Prostate gland (tissue), 2 donors: ENCODE results near the gene QRFP. TPM values are rescaled to one million over a fixed set of nuclear protein-coding genes. Genes with fewer than 3 reads are reported as not detected.

Source experiments
- DNase-seq: peaks from one replicate; pipeline ENCODE4 v3.0.0-alpha.2; 2019; ENCODE audit warnings: low spot score
- H3K27ac ChIP-seq, 2 donors: fragments of 200-600 bp; sonication (generic); 2 replicates each; pipeline ENCODE4 v1.5.1; 2017 to 2019
- H3K27me3 ChIP-seq: fragments of 200-600 bp; sonication (generic); replicated peaks from 2 replicates; pipeline ENCODE4 v1.5.1; 2019; ENCODE audit not compliant: insufficient read depth
- H3K36me3 ChIP-seq, 2 donors: fragments of 200-600 bp; sonication (generic); 1 replicate in 1 of 2; 2 replicates in 1 of 2; pipeline versions ENCODE4 v1.5.1 to v1.8.1; 2017 to 2019
- H3K4me1 ChIP-seq: fragments of 200-600 bp; sonication (generic); replicated peaks from 2 replicates; pipeline ENCODE4 v1.5.1; 2019
- H3K4me3 ChIP-seq, 2 donors: fragments of 200-600 bp; sonication (generic); 2 replicates each; pipeline ENCODE4 v1.5.1; 2017 to 2019
- H3K9me3 ChIP-seq: fragments of 200-600 bp; sonication (generic); 2 replicates; pipeline ENCODE4 v1.5.1; 2017
- POLR2A ChIP-seq: fragments of 450-650 bp; IDR thresholded peaks from one replicate; pipeline ENCODE4 v1.6.1; 2016; ENCODE audit warnings: antibody characterized with exemption, mild to moderate bottlenecking
- POLR2AphosphoS5 ChIP-seq: sonication (generic); formaldehyde crosslinking; IDR thresholded peaks from one replicate; pipeline ENCODE4 v1.6.1; 2017; ENCODE audit warnings: antibody characterized with exemption
- WGBS: methylation state at CpG from one replicate; pipeline ENCODE4 v1.1.5; 2018; 5-methylcytosine and 5-hydroxymethylcytosine counted together
- intact Hi-C: fragments of 100-400 bp; cut with DNase I; formaldehyde crosslinking; loops from one replicate; pipeline ENCODE4 v1.14.2; 2022
- total RNA-seq, 2 donors: library from RNA; depleted of rRNA; stranded (reverse); fragments of >200 nt; gene quantifications; one replicate each; pipeline ENCODE4 v1.1.0, GENCODE V29; 2016
- TF ChIP-seq, protein P1 (sequence below), 4 experiments: fragments of 200-600 bp in 2 of 4; fragments of 450-650 bp in 2 of 4; sonication (generic) in 2 of 4; IDR thresholded peaks; 1 replicate in 3 of 4; 2 replicates in 1 of 4; pipeline ENCODE4 v1.5.1; 2016 to 2019; ENCODE audit warnings: antibody characterized with exemption in 4 of 4, mild to moderate bottlenecking in 2 of 4, moderate library complexity in 2 of 4

QRFP gene
- total RNA-seq, 2 donors from 2014 or later, result 1.0 TPM; not detected in 1

- no peak overlapping the region for H3K27ac ChIP-seq
- H3K27me3 ChIP-seq, result no peaks in the 10 kb centered on the region
- DNase-seq, result no peak
- H3K36me3 ChIP-seq, result no peaks in the 10 kb centered on the region
- 90% methylated on average over 10 of the region's 10 CpGs for WGBS
- no peak overlapping the region for H3K4me3 ChIP-seq
- H3K9me3 ChIP-seq, result no peaks in the 10 kb centered on the region
- TF ChIP-seq POLR2AphosphoS5 (no peak), POLR2A (no peak)
- TF ChIP-seq, protein P1, sequence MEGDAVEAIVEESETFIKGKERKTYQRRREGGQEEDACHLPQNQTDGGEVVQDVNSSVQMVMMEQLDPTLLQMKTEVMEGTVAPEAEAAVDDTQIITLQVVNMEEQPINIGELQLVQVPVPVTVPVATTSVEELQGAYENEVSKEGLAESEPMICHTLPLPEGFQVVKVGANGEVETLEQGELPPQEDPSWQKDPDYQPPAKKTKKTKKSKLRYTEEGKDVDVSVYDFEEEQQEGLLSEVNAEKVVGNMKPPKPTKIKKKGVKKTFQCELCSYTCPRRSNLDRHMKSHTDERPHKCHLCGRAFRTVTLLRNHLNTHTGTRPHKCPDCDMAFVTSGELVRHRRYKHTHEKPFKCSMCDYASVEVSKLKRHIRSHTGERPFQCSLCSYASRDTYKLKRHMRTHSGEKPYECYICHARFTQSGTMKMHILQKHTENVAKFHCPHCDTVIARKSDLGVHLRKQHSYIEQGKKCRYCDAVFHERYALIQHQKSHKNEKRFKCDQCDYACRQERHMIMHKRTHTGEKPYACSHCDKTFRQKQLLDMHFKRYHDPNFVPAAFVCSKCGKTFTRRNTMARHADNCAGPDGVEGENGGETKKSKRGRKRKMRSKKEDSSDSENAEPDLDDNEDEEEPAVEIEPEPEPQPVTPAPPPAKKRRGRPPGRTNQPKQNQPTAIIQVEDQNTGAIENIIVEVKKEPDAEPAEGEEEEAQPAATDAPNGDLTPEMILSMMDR (IDR thresholded peaks at IDR 0.05), result no peak
- no peaks in the 10 kb centered on the region for H3K4me1 ChIP-seq
- intact Hi-C loops, result no loop called here
Observed at GRCh38 chr9:130927338-130927737, 30.7 kb upstream of the QRFP start.

DNA sequence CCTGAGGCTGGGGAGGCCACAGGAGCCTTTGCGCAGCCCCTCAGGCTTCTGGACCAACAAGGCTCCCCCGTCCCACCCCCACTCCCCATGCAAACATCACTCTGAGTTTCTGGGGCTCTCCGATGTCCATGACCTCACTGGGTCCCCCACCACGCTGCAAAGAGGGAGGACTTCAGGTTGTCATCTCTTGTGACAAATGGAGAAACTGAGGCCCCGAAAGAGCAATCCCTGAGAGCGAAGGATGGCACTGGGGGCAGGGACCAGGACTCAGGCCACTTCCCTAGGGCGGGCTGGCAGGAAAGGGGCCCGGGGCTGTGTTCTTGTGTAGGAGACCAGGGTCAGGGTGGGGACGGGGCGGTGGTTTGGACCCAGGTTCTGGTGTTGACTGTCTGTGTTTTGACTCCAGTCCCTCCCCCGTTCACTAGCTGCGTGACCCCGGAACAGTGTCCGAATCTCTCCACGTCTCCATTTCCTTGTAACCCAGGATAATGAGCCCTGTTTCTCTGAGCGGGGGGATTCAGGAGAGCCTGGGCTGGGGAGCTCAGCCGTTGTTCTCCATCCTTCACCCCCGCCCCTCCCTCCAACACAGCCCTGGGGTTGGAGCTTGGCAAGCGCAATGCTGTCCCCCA, 28.6 kb upstream of the QRFP start:
- TF ChIP-seq, protein P1 (IDR thresholded peaks at IDR 0.05), result no peak
- no peak for TF ChIP-seq POLR2A
- TF ChIP-seq POLR2AphosphoS5, result no peak
- H3K9me3 ChIP-seq, result no peaks in the 10 kb centered on the region
- WGBS, result 83% methylated on average over 19 of the region's 19 CpGs
- H3K4me1 ChIP-seq, result no peaks in the 10 kb centered on the region
- no peak for DNase-seq
- H3K4me3 ChIP-seq, result no peak overlapping the region
- intact Hi-C loops, result no loop called here
- no peak overlapping the region for H3K27ac ChIP-seq
- no peaks in the 10 kb centered on the region for H3K36me3 ChIP-seq
- H3K27me3 ChIP-seq, result no peaks in the 10 kb centered on the region

- DNase-seq, result no peak
- intact Hi-C loops, result no loop called here
- Histone ChIP-seq H3K4me3 (no peak overlapping the region), H3K27me3 (no peaks in the 10 kb centered on the region), H3K9me3 (no peaks in the 10 kb centered on the region), H3K27ac (no peak overlapping the region), H3K36me3 (no peaks in the 10 kb centered on the region), H3K4me1 (no peaks in the 10 kb centered on the region)
- 94% methylated on average over 10 of the region's 10 CpGs for WGBS
- TF ChIP-seq, protein P1 (IDR thresholded peaks at IDR 0.05), result no peak
- TF ChIP-seq POLR2AphosphoS5 (no peak), POLR2A (no peak)
Observed at GRCh38 chr9:130924448-130924788, 27.8 kb upstream of the QRFP start.

DNA sequence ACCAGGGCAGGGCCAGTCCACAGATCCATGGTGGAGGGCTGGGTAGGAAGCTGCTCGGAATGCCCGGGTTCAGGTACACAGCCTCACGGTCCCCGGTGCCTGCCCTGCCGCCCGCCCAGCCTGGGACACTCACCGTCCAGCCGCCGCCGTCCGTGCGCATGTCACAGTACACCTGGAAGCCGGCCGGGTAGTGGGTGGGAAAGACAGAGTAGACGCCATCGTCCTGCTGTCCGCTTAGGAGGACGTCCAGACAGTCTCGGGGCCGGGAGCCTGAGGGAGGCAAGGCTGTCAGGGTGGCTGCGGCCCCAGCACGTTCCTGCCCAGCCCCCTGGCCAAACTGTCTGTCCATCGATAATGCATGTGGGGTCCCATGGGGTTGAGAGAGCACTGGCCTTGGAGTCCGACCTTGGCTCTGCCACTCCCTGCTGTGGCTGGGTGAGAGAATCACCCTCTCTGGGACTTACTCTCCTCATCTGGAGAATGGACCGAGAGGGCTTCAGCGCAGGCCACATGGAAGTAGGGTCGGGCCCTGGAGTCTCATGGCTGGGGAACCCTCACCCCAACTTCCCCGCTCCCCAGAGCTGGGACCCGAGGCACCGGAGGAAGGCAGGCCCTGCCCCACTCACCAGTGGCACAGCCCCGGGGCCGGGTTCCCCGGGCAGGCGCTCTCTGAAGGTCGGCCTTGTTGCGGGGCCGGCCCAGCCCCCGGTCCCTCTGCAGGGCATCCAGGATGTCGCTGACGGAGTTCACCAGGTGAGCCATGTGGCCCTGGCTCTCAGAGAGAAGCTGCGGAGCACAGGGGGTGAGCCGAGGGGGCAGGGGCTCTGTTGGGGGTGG, 27.2 kb upstream of the QRFP start:
- no peak overlapping the region for H3K27ac ChIP-seq
- H3K27me3 ChIP-seq, result no peaks in the 10 kb centered on the region
- no peaks in the 10 kb centered on the region for H3K9me3 ChIP-seq
- WGBS, result 95% methylated on average over 28 of the region's 42 CpGs
- H3K4me3 ChIP-seq, result no peak overlapping the region
- no peaks in the 10 kb centered on the region for H3K36me3 ChIP-seq
- no peak for DNase-seq
- intact Hi-C loops, result no loop called here
- no peaks in the 10 kb centered on the region for H3K4me1 ChIP-seq
- TF ChIP-seq, protein P1 (IDR thresholded peaks at IDR 0.05), result no peak
- TF ChIP-seq POLR2AphosphoS5 (no peak), POLR2A (no peak)
